HG02973 (cell line): Measurements from ENCODE around the gene SMIM31.

Source experiments
- ATAC-seq: cut with Tn5 transposase; IDR thresholded peaks from one replicate; pipeline ENCODE4 v1.9.1; 2021; ENCODE audit warnings: moderate library complexity; ENCODE audit not compliant: unreplicated experiment

The SMIM31 gene

GRCh38 chr4:164780839-164781238 lies 26.9 kb downstream of the SMIM31 start:
- ATAC-seq: no peak

GRCh38 chr4:164783976-164784375 lies 30.0 kb downstream of the SMIM31 start:
- ATAC-seq: no peak

- no peak for ATAC-seq
Observed at GRCh38 chr4:164789047-164789446, 35.1 kb downstream of the SMIM31 start.

- ATAC-seq: no peak
Observed at GRCh38 chr4:164790249-164790648, 36.3 kb downstream of the SMIM31 start.

- ATAC-seq: no peak
Observed at GRCh38 chr4:164799410-164799809, 45.5 kb downstream of the SMIM31 start.

DNA sequence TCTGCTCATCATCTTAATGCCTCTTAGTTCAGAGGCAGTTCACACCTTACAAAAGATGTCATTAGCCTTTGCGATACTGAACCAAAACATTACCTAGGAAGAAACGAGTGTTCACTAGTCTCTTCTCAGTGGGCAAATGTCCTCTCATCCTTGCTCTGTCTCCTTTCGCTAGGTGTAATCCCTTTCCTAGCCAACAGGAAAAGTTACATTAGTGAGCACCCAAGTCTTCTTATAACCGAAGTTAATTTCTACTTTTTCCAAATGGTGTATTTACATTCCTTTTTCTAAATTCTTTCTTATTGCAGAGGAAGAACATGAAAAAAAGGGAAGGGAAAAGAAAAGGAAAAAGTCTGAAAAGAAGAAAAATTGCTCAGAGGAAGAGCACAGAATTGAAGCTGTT lies 46.9 kb downstream of the SMIM31 start:
- ATAC-seq: no peak

- no peak for ATAC-seq
Observed at GRCh38 chr4:164802301-164802901, 48.5 kb downstream of the SMIM31 start.

GRCh38 chr4:164803702-164804101 lies 49.8 kb downstream of the SMIM31 start:
- no peak for ATAC-seq

DNA sequence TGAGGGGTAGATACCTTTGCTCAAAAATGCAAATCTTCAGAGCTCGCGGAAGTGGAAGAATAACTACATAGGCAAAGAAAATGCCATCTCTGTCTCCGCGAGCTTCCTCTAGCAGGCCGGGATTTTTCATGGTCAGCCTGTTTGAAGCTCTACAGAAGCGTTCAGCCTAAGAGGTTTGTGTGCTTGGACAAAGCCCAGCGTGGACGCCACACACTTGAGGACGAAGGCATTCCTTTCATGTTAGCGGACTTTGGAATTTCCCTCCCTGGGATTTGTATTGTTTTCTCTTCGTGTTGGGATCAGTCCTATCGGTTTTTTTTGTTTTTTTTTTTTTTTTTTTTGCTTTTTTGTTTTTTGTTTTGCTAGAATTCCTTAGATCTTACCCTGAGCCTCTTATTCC lies 53.7 kb downstream of the SMIM31 start:
- no peak for ATAC-seq

DNA sequence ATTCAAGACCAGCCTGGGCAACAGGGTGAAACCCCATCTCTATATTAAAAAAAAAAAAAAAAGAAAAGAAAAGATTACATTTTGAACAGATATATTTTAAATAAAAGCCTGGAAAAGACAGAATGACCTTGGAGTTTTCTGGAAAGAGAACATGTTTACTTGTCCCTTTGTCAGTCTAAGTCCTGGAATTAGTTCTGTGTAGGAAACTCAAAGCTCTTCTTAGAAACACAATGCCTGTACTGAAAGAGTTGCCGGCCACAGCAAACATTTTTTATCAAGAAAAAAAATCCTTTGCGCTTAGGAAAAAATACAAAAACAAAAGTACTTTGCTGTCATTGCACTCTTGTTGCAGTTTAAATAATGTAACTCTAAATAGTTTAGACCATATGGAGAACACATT lies 59.6 kb downstream of the SMIM31 start:
- no peak for ATAC-seq

DNA sequence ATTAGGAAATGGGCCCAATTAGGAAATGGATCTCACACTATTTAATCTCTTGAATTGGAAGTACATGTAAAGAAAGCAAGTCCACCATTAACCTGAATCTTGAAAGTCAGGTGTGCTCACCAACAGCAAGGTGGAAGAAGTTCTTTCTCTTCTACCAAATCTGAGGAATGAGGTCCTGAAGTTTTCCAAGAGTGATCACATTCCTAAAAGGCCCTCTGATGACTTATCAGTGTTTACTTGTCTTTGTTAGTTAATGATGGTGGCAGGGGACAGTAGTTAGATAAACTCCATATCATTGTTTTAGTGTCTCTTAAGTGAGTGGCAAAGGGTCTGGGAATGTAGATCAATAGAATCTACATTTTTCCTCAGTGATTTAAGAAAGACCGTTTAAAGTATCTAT lies 61.8 kb downstream of the SMIM31 start:
- ATAC-seq: no peak

DNA sequence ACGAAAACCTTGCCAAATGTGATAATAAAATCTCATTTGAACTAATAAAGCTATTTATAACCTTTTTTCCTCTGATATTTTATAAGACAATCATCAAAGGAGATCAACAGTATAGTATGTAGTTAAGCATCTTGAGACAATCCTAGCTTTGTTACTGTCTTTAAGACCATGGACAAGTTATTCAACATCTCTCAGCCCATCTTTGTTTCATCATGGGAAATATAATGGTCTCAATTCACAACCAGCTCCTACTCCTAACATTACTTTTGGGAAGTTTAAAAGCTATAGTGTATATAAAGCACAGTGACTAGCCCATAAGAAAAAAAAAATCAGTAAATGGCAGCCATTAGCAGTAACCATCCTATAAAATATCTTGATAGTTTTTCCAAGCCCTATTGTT lies 65.4 kb downstream of the SMIM31 start:
- ATAC-seq: no peak

GRCh38 chr4:164821711-164822110 lies 67.8 kb downstream of the SMIM31 start:
- ATAC-seq: no peak

DNA sequence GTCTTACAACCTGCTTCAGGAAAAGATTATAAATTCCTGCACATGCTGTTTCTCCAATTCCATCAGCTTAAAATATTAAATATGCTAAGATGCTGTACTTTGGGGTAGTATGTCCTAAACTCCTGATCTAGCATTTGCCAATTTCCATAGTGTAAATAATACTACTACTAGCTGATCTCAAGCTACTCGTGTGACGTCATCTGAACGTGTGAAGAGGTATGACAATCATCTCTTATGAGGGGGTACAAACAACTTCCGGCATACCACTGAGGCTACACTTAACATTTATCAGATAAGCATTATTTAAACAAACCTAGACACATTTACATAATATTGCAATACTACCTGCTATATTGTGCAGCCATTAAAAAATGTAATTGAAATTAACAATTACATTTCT lies 70.7 kb downstream of the SMIM31 start:
- no peak for ATAC-seq

GRCh38 chr4:164828955-164829354 lies 75.0 kb downstream of the SMIM31 start:
- ATAC-seq: no peak

GRCh38 chr4:164846566-164846965 lies 92.6 kb downstream of the SMIM31 start:
- ATAC-seq: no peak

GRCh38 chr4:164847016-164847415 lies 93.1 kb downstream of the SMIM31 start:
- no peak for ATAC-seq

DNA sequence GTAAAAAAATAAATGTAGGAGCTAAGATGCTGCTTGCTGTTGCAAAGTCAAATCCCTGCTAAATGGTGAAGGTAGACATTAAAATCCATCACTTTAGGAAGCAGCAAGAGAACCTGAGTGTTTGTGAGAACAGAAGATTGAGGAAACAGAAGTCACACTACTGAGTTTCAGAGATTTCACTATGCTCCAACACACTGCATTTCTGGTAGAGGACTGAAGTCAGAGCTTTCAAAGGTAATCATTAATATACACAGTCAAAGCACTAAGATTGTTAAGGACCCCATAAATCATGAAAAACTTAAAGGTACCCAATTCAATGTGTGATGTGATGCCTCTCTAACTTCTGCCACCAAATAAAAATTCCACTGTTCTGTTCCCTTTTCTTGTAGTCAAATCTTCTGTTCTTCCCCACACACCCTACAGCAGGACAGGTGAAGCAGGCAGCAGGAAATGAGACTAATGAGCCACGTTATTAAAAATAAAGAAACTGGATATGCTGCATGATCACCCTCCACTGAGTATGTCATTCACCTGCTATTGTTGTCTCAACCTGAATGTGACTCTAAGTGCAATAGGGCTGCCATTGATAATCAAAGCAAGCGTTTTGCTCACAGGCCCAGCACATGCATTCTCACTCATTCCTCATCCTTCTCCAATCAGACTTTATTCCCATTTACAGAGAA lies 94.2 kb downstream of the SMIM31 start:
- ATAC-seq: peak; percentile 72
